SK-N-SH (cell line): Measurements from ENCODE around the gene P2RY8.

Source experiments
- CTCF ChIP-seq: fragments of 200-600 bp; sonication (generic); IDR thresholded peaks from 2 replicates; pipeline ENCODE4 v1.6.1; 2017; ENCODE audit warnings: antibody characterized with exemption, mild to moderate bottlenecking, moderate library complexity
- EZH2phosphoT487 ChIP-seq: fragments of 200-600 bp; sonication (generic); IDR thresholded peaks from 2 replicates; pipeline ENCODE4 v1.6.1; 2017; ENCODE audit warnings: low read depth, mixed run types, mild to moderate bottlenecking, antibody characterized with exemption, moderate library complexity, borderline replicate concordance
- GABPA ChIP-seq: IDR thresholded peaks from 2 replicates; pipeline ENCODE4 v1.4.0; 2012; ENCODE audit warnings: low read depth, mild to moderate bottlenecking
- RAD21 ChIP-seq: IDR thresholded peaks from 2 replicates; pipeline ENCODE4 v1.6.1; 2012; ENCODE audit warnings: mild to moderate bottlenecking, low read length
- YY1 ChIP-seq: IDR thresholded peaks from 2 replicates; pipeline ENCODE4 v1.4.0; 2012; ENCODE audit warnings: low read depth, mild to moderate bottlenecking

- no peak for TF ChIP-seq GABPA
- TF ChIP-seq CTCF: no peak
- no peak for TF ChIP-seq RAD21
- no peak for TF ChIP-seq EZH2phosphoT487
- TF ChIP-seq YY1: no peak
These were observed 8.9 kb upstream of the P2RY8 start for GRCh38 chrX:1545776-1546408.
